NCI-H510A (cell line): Measurements from ENCODE around the gene SUN1.

ENCODE experiments used
- DNase-seq: peaks from one replicate; lab custom pipeline; 2025; lab: John Stamatoyannopoulos, UW

SUN1 gene

GRCh38 chr7:805261-805660 lies 27.0 kb upstream of the SUN1 start:
- no peak for DNase-seq

GRCh38 chr7:815284-816216 lies 16.7 kb upstream of the SUN1 start:
- no peak for DNase-seq

- peak; percentile 50 for DNase-seq
Measured at GRCh38 chr7:816300-816750, 16.0 kb upstream of the SUN1 start.

- DNase-seq = no peak
Measured at GRCh38 chr7:816751-817671, 15.3 kb upstream of the SUN1 start.

GRCh38 chr7:818031-818699 lies 14.1 kb upstream of the SUN1 start:
- DNase-seq = no peak

GRCh38 chr7:820341-820740 lies 11.9 kb upstream of the SUN1 start:
- DNase-seq = no peak

- no peak for DNase-seq
Measured at GRCh38 chr7:821688-822087, 10.6 kb upstream of the SUN1 start.

GRCh38 chr7:822692-823276 lies 9.5 kb upstream of the SUN1 start:
- DNase-seq = no peak

GRCh38 chr7:823649-824048 lies 8.6 kb upstream of the SUN1 start:
- no peak for DNase-seq

GRCh38 chr7:824081-824480 lies 8.2 kb upstream of the SUN1 start:
- DNase-seq = no peak

- DNase-seq = no peak
Measured at GRCh38 chr7:824664-825063, 7.6 kb upstream of the SUN1 start.

GRCh38 chr7:825386-825785 lies 6.9 kb upstream of the SUN1 start:
- DNase-seq = no peak

- no peak for DNase-seq
Measured at GRCh38 chr7:826230-826917, 5.9 kb upstream of the SUN1 start.

- no peak for DNase-seq
Measured at GRCh38 chr7:828793-829561, 3.3 kb upstream of the SUN1 start.

GRCh38 chr7:830069-830468 lies 2.2 kb upstream of the SUN1 start:
- no peak for DNase-seq

- DNase-seq = no peak
Measured at GRCh38 chr7:831596-832166, 595 bp upstream of the SUN1 start.

- no peak for DNase-seq
Measured at GRCh38 chr7:832968-833424, 720 bp downstream of the SUN1 start.

GRCh38 chr7:833601-834258 lies 1.5 kb downstream of the SUN1 start:
- DNase-seq = no peak

GRCh38 chr7:834277-834676 lies 2.0 kb downstream of the SUN1 start:
- DNase-seq = no peak
